ENCODE data around the gene SRSF7. TPM values are rescaled to one million over a fixed set of nuclear protein-coding genes. Genes with fewer than 3 reads are reported as not detected.

SRSF7 gene
- total RNA-seq, 1 donor from 2014 or later: 82.8 TPM

GRCh38 chr2:38703336-38703735, 47.8 kb downstream of the SRSF7 start:
- DNase-seq (ENCODE audit: low spot score): peak; percentile 89

GRCh38 chr2:38702413-38702812, 48.7 kb downstream of the SRSF7 start:
- peak; percentile 98 for DNase-seq (ENCODE audit: low spot score)

GRCh38 chr2:38701542-38701941, 49.6 kb downstream of the SRSF7 start:
- no peak for DNase-seq (ENCODE audit: low spot score)

- DNase-seq (ENCODE audit: low spot score): no peak
These were observed 50.2 kb downstream of the SRSF7 start for GRCh38 chr2:38700881-38701458.

GRCh38 chr2:38700113-38700785, 50.9 kb downstream of the SRSF7 start:
- DNase-seq (ENCODE audit: low spot score): no peak

GRCh38 chr2:38698467-38699003, 52.6 kb downstream of the SRSF7 start:
- DNase-seq (ENCODE audit: low spot score): no peak

GRCh38 chr2:38697116-38697840, 53.9 kb downstream of the SRSF7 start:
- no peak for DNase-seq (ENCODE audit: low spot score)

Other genes starting within 250 kb of the SRSF7 start
- gene HNRNPLL, start 148.4 kb downstream of the SRSF7 start, total RNA-seq (ENCODE audit: insufficient read depth, low replicate concordance): 49.6 TPM
- gene GALM, start 85.2 kb downstream of the SRSF7 start, total RNA-seq (ENCODE audit: insufficient read depth, low replicate concordance): 15.4 TPM
- 23.6 TPM for gene GEMIN6, start 26.8 kb upstream of the SRSF7 start, total RNA-seq (ENCODE audit: insufficient read depth, low replicate concordance)
- 31.1 TPM for gene DHX57, start 124.6 kb upstream of the SRSF7 start, total RNA-seq (ENCODE audit: insufficient read depth, low replicate concordance)
- gene MORN2, start 124.6 kb upstream of the SRSF7 start, total RNA-seq (ENCODE audit: insufficient read depth, low replicate concordance): 17.3 TPM
- gene ARHGEF33, start 138.5 kb upstream of the SRSF7 start, total RNA-seq (ENCODE audit: insufficient read depth, low replicate concordance): 1.2 TPM

All from umbilical cord (tissue), 2 donors.